ENCODE results near the gene CAPN9.
"Not testable (repeated sequence)": the region's sequence is repeated elsewhere in the genome, so short reads cannot be mapped to it uniquely, and the experiment has no call there.

CAPN9 gene

DNA sequence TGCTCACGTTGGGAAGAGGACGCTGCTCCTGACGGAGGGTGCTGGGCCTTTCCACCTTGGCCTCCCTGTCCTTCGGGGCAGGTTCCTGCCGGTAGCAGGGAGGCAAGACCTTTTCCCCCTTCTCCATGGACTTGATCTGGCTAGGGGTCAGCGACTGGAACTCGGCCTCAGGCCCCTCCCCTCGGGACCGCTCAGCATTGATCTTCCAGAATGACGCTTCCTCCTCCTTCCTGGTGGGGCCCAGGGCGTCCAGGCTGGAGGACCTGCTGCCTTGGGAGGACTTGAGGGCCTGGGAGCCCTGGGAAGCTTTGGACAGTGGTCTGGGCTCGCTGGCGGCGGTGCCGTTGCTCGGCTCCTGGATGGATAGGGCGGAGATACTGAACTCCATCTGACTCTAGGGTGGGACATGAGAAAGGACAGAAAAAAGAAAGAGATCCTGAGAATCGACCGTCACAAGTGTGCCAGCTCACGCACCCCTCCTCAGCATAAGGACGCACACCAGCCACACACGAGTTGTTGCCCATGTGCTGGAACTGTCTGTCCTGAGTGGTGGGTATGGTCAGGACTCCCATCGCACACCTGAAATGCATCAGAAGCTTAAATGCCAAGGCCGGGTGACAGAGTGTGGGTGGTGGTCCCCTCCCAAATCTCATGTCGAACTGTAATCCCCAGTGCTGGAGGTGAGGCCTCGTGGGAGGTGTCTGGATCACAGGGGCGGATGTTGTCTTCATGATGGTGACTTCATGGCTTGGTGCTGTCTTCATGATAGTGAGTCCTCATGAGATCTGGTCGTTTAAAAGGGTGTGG lies 96.5 kb downstream of the CAPN9 start:
- Histone ChIP-seq H3K9ac (no peak overlapping the region), H4K20me1 (no peaks in the 10 kb centered on the region), H3K4me3 (no peak overlapping the region), H3K36me3 (peaks cover 16 to 53% (median 43%) of the 10 kb centered on the region in 11 experiments; a peak in 20 of 22 replicates), H3K4me2 (no peak overlapping the region), H3K9me3 (replicated peaks in 1 of 11) (peaks cover 0 to 5% (median 0%) of the 10 kb centered on the region in 11 experiments; a peak in 3 of 22 replicates), H3K27ac (no peak overlapping the region), H3K4me1 (peaks cover 2 to 12% (median 10%) of the 10 kb centered on the region in 10 experiments; a peak in 18 of 20 replicates), H3K27me3 (no peaks in the 10 kb centered on the region)
- TF ChIP-seq Cebpa-rat (IDR thresholded peaks at IDR 0.05), result no peak

DNA sequence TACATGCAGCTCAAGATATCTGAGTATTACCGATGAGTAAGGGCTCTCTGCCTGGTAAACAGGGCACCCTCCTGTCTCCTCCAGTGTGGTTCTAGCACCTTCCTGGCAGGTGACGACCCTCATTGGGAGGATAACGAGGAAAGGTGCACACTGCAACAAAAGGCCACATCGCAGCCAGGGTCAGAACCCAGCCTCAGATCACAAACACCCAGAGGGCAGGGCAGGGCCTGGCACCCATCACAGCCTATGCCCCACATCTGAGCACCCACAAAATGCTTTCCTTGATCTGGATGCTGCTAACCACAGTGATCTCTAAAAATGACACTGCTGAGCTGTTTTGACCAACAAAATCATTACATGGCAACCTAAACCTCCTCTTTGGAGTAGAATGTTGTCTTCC lies 97.4 kb downstream of the CAPN9 start:
- peaks cover 10 to 44% (median 37%) of the 10 kb centered on the region in 11 experiments; a peak in 20 of 22 replicates for H3K36me3 ChIP-seq
- H3K4me2 ChIP-seq, result no peak overlapping the region
- no peak for TF ChIP-seq Cebpa-rat (IDR thresholded peaks at IDR 0.05)
- H3K4me1 ChIP-seq, result peaks cover 10 to 20% (median 19%) of the 10 kb centered on the region in 10 experiments
- peaks cover 0 to 6% (median 0%) of the 10 kb centered on the region in 11 experiments; a peak in 1 of 22 replicates for H4K20me1 ChIP-seq
- no peaks in the 10 kb centered on the region for H3K27me3 ChIP-seq
- H3K9ac ChIP-seq, result no peak overlapping the region
- H3K9me3 ChIP-seq (replicated peaks in 1 of 11), result peaks cover 0 to 5% (median 0%) of the 10 kb centered on the region in 11 experiments; a peak in 3 of 22 replicates
- no peak overlapping the region for H3K4me3 ChIP-seq
- H3K27ac ChIP-seq, result no peak overlapping the region

DNA sequence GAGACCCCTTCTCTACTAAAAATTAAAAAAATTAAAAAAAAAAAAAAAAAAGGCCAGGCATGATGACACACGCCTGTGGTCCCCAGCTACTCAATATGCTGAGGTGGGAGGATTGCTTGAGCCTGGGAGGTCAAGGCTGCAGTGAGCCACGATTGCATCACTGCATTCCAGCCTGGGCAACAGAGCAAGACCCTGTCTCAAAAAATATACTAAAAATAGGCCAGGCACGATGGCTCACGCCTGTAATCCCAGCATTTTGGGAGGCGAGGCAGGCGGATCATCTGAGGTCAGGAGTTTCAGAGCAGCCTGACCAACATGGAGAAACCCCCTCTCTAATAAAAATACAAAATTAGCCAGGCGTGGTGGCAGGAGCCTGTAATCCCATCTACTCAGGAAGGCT lies 98.0 kb downstream of the CAPN9 start:
- not testable (repeated sequence) for H4K20me1 ChIP-seq; H3K27ac ChIP-seq; H3K9me3 ChIP-seq (replicated peaks in 1 of 11); H3K4me2 ChIP-seq; H3K27me3 ChIP-seq; H3K4me3 ChIP-seq; H3K9ac ChIP-seq
- Histone ChIP-seq H3K4me1 (peaks cover 17 to 26% (median 25%) of the 10 kb centered on the region in 10 experiments), H3K36me3 (peaks cover 10 to 43% (median 37%) of the 10 kb centered on the region in 11 experiments; a peak in 20 of 22 replicates)

DNA sequence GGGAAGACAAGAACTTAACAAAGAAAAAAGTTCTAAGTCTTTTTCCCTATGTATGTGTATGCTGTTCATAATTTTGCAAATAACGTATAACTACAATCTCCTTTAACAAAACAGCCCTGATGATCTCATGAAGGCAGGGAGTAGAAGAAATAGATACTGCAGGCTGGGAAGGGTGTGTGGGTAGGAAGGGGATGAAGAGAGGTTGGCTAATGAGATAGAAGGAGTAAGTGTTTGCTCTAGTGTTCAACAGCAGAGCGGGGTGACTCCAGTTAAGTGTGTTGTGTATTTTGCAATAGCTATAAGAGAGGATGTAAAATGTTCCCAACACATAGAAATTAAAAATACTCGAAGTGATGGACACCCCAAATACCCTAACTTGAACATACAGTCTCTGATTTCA lies 101.0 kb downstream of the CAPN9 start:
- H3K27me3 ChIP-seq, result no peaks in the 10 kb centered on the region
- H3K4me1 ChIP-seq, result peaks cover 20 to 45% (median 41%) of the 10 kb centered on the region in 10 experiments
- H3K9me3 ChIP-seq (replicated peaks in 1 of 11), result peaks cover 6 to 11% (median 7%) of the 10 kb centered on the region in 11 experiments; a peak in 14 of 22 replicates
- H3K36me3 ChIP-seq, result peaks cover 9 to 30% (median 18%) of the 10 kb centered on the region in 11 experiments; a peak in 21 of 22 replicates
- H3K27ac ChIP-seq, result no peak overlapping the region
- peaks cover 0 to 6% (median 0%) of the 10 kb centered on the region in 11 experiments; a peak in 1 of 22 replicates for H4K20me1 ChIP-seq
- H3K4me2 ChIP-seq, result peak overlapping the region in 7 of 11 experiments; percentile 68 to 86 (median 77); a peak in 11 of 22 replicates
- TF ChIP-seq Cebpa-rat (IDR thresholded peaks at IDR 0.05), result no peak
- H3K9ac ChIP-seq, result no peak overlapping the region
- H3K4me3 ChIP-seq, result no peak overlapping the region

DNA sequence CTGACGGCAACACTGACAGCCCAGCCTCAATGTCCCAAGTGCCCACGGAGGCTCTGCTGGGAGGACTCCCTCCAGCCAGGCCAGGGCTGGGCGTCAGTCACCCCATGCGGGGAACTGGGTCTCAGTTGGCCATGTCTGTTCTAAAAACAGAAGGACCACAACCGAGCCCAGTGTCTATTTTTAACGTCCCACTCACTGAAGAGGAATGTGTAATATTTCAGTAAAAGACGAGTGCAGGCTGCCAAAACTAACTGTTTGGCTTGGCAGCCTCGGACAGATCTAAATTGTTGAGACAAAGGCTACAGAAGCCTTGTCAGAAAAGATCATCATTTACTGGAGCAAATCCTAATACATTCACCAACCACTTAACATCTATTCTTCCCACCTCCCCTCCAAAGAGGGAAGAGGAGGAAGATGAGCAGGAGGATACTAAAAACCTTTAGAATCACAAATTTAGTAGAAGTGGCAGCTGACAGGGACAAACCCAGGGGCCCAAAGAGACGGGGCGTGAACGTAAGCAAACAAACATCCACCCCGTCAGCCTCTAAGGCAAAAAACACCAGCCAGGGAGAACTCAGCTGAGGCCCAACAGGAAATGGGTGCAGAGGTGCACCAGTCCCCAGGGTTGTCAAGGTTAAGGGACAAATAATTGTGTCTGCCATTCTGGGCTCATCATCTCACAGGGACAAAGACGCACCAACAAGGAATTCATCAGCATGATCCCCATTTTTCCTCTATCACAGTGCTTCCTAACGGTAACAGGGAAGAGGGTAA lies 102.5 kb downstream of the CAPN9 start:
- Histone ChIP-seq H3K27ac (peak overlapping the region in 6 of 11 experiments; percentile 8 to 32 (median 12); a peak in 6 of 22 replicates), H3K4me2 (peak overlapping the region; percentile 48 to 86 (median 77)), H3K27me3 (no peaks in the 10 kb centered on the region), H3K9me3 (replicated peaks in 1 of 11) (peaks cover 7 to 12% (median 8%) of the 10 kb centered on the region in 11 experiments; a peak in 14 of 22 replicates), H4K20me1 (peaks cover 0 to 6% (median 0%) of the 10 kb centered on the region in 11 experiments; a peak in 1 of 22 replicates), H3K36me3 (peaks cover 4 to 32% (median 17%) of the 10 kb centered on the region in 11 experiments; a peak in 20 of 22 replicates), H3K4me3 (peak overlapping the region in 1 of 10 experiments; percentile 27; a peak in 1 of 20 replicates), H3K9ac (peak overlapping the region in 3 of 11 experiments; percentile 5 to 59 (median 9); a peak in 3 of 22 replicates), H3K4me1 (peaks cover 20 to 45% (median 41%) of the 10 kb centered on the region in 10 experiments)
- no peak for TF ChIP-seq Cebpa-rat (IDR thresholded peaks at IDR 0.05)

DNA sequence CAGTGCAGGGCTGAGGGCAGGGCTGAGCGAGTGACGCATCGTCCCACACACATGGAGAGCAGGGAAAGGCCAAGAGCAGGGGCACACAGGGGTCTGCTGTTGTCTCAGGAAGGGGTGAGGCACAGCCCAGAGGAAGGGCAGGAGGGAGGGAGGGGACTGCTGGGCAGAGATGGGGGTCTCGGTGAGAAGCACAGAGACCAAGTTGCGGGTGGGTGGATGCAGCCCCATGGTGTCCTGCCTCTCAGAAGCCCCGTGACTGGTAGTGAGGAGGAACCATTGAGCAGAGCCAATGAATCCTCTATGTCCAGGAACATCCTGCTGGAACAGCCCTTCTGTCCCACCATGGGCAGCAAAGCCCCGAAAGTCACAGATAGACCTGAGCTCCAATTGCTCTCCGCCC lies 103.4 kb downstream of the CAPN9 start:
- peaks cover 20 to 45% (median 41%) of the 10 kb centered on the region in 10 experiments for H3K4me1 ChIP-seq
- H4K20me1 ChIP-seq, result peaks cover 0 to 6% (median 0%) of the 10 kb centered on the region in 11 experiments; a peak in 1 of 22 replicates
- no peak overlapping the region for H3K27ac ChIP-seq
- no peak for TF ChIP-seq Cebpa-rat (IDR thresholded peaks at IDR 0.05)
- peaks cover 4 to 35% (median 23%) of the 10 kb centered on the region in 11 experiments; a peak in 21 of 22 replicates for H3K36me3 ChIP-seq
- no peak overlapping the region for H3K9ac ChIP-seq
- H3K4me3 ChIP-seq, result no peak overlapping the region
- H3K9me3 ChIP-seq (replicated peaks in 1 of 11), result peaks cover 6 to 12% (median 7%) of the 10 kb centered on the region in 11 experiments; a peak in 13 of 22 replicates
- H3K27me3 ChIP-seq, result no peaks in the 10 kb centered on the region
- peak overlapping the region in 10 of 11 experiments; percentile 48 to 86 (median 77); a peak in 17 of 22 replicates for H3K4me2 ChIP-seq

DNA sequence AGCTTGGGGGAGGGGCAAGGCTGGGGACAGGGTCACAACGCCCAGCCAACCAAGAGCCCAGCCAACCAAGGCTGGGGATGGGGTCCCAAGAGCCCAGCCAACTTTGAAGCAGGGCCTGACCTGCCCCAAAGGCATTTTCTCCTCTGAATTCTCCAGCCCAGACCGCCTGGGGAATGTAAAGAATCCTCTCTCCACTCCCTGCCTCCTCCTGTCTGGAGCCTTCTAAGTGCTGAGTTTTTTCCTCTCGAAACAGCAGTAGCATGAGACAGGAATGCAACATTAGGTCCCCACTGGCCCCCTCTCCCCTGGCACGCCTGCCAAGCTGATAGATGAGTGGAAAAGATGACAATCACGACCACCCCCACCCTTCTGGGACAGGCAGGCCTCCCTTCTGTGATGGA lies 104.1 kb downstream of the CAPN9 start:
- Histone ChIP-seq H3K36me3 (peaks cover 4 to 38% (median 23%) of the 10 kb centered on the region in 11 experiments; a peak in 21 of 22 replicates), H3K4me3 (no peak overlapping the region), H3K9ac (no peak overlapping the region), H3K27ac (no peak overlapping the region), H3K4me1 (peaks cover 20 to 45% (median 41%) of the 10 kb centered on the region in 10 experiments), H3K27me3 (no peaks in the 10 kb centered on the region), H4K20me1 (peaks cover 0 to 6% (median 0%) of the 10 kb centered on the region in 11 experiments; a peak in 1 of 22 replicates), H3K9me3 (replicated peaks in 1 of 11) (peaks cover 6 to 12% (median 7%) of the 10 kb centered on the region in 11 experiments; a peak in 13 of 22 replicates), H3K4me2 (peak overlapping the region in 5 of 11 experiments; percentile 19 to 86 (median 77); a peak in 9 of 22 replicates)
- no peak for TF ChIP-seq Cebpa-rat (IDR thresholded peaks at IDR 0.05)

Data from BLaER1 treated with 17β-estradiol and CSF1 and Interleukin-3, amounts not matched to agents 10 nM and 100 nM (cell line).